Measurements from ENCODE around the gene ATP10A.

The ATP10A gene

DNA sequence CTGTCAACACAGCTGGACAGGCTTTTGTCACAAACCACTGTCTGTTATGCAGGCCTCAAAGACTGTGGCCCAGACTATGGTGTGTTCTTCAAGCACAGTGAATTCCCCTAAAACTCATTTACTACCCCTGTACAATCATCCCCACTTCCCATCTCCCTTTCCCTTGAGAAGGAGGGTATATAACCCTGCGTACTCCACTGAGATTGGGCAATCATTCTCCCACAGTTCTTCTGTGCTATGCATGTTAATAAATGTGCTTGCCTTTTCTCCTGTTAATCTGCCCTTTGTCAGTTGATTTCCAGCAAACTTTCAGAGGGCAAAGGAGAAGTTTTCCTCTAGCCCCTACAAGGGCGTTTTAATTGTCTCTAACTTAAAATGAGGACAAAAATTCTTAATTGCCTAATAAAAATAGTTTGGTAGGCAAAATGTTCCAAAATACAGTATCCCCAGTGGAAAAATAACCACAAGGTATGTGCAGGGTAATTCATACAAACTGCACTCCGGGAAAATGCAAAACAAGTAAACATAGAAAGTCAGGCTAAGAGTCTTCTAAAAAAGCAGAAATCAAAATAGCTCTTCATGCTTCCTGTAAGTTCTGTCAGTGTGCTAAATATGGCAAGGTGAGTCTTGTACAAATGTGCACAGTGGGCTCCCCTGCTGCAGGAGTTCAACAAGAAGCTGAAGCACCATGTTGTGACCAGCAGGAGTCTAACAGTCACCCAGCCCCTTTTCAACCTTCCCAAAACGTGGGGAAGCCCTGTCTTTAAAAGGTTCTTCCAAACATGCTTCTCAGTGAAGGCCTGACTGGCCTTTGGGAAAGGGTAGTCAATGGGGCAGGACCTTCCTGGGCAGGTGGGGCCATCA lies 10.2 kb downstream of the ATP10A start:
- DNase-seq = no peak

DNA sequence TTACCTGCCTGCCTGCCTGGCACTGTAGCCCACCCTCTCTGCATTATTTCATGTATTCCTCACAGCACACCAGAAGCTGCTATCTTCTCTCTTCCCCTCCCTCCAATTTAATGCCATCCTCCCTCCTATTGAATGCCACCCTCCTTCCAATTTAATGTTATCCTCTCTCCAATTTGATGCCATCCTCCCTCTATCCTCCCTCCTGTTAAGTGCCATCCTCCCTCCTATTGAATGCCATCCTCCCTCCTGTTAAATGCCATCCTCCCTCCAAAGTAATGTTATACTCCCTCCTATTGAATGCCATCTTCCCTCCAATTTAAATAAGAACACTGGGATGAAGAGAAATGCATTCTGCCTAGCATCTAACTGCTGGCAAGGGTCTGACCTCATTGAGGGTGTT lies 11.1 kb downstream of the ATP10A start:
- DNase-seq = no peak

DNA sequence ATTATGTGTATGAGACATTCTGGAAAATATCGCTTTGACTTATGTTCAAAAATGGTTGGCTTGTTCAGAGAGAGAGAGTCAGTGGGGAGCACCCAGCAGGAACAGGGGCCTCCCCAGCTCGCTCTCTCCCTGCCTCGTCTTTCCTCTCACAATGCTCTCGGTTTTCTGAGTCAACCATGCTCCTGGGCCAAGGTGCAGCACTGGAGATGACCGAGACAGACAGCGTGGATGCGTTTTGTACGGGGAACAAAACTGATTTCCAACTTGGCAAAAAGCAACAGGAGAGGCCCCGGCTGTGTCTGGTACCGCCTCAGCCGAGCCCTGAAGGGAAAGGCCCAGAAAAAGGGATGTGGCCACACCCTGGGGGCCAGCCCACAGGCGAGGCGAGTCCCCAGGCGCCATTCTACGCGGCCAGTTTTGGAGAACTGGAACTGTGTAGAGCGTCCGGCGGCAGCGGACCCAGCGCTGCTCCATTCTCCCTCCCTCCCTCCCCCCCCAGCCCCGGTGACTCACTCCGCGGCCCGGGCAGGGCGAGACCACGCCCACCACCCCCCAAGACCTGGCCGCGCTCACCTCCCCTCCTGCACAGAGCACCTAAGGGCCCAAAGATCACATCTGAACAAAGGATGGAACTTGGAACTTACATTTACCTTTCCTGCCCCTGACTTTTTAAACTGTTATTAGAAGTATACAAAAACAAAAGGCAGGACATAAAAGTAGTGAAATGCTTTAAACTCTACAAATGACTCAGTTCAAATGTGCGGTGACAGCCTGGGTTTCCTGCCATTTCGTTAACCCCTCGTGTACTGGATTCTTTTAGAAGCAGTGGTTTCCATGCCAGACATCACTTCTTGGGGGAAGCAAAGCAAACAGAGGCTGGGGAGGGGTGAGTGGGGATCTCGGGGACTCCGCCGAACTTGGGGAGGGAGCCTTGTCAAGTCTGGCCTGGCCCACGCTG lies 12.7 kb downstream of the ATP10A start:
- no peak for DNase-seq

GRCh38 chr15:25849157-25849921 lies 13.8 kb downstream of the ATP10A start:
- peak; percentile 19 for DNase-seq

GRCh38 chr15:25848784-25849156 lies 14.4 kb downstream of the ATP10A start:
- no peak for DNase-seq

DNA sequence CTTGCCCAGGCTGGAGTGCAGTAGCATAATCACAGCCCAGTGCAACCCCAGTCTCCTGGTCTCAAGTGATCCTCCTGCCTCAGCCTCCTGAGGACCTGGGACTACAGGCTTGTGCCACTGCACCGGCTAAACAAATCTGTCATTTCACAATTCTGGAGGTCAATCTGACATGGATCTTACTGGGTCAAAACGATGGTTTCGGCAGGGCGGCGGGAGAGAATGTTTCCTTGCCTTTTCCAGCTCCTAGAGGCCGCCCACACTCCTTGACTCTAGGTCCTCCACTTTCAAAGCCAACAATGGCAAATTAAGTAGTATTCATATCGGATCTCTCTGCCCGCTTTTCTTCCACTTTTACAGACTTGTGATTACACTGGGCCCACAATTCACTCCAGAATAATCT lies 14.8 kb downstream of the ATP10A start:
- DNase-seq = no peak

DNA sequence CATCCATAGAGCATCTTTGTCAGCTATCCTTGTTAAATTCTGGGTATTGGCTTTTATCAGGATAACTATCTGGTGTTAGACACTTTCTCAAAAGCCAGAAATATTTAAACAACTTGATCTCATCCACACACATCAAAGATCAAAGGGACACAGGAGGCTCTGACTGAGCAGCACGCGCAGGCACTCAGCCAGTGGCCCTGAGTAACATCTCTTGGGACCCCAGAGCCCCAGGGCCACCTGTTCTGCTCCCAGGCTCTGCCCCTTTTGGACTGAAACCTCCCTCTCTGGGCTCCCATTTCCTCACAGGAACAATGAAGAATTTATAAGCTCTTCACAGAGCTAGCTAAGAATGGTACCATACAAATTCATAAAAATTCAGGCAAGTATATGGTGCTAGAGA lies 16.1 kb downstream of the ATP10A start:
- no peak for DNase-seq

GRCh38 chr15:25846377-25846776 lies 16.8 kb downstream of the ATP10A start:
- no peak for DNase-seq

- no peak for DNase-seq
Measured at GRCh38 chr15:25844981-25845680, 18.0 kb downstream of the ATP10A start.

GRCh38 chr15:25844542-25844941 lies 18.6 kb downstream of the ATP10A start:
- DNase-seq = no peak

GRCh38 chr15:25844076-25844475 lies 19.1 kb downstream of the ATP10A start:
- no peak for DNase-seq

DNA sequence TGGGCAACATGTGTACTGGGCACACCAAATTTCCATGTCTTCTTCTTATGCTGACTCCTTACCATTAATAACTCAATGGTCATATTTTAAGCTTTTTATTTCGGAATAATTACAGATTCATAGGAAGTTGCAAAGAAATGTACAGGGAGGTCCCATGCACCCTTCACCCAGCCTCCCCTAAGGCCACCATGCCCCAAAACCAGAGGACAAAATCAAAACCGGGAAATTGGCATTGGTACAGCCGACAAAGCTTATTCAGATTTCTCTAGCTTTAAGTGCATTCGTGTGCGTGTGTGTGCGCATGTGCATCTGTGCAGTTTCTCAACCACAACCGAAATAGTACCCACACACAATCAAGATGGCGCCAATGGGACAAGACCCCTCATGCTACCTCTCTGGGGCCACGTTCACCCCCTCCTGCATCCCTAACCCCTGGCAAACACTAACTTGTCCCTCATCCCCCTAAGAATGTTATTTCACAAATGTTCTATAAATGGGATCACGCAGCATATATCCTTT lies 23.4 kb downstream of the ATP10A start:
- DNase-seq = no peak

DNA sequence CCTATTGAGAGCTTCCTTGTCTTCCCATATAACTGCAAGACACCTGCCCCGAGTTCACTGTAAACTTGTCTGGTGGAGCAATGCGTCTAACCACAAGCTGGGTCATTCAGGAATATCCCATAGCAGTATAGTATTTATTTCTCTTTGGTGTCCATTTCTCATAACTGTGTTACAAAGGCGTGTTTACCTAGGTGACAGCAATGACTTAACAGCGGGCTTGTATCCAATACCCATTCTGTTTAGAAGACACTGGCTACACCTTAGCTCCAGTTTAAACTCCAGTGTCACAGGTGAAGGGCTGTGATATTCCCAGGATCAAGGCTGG lies 24.3 kb downstream of the ATP10A start:
- no peak for DNase-seq

DNA sequence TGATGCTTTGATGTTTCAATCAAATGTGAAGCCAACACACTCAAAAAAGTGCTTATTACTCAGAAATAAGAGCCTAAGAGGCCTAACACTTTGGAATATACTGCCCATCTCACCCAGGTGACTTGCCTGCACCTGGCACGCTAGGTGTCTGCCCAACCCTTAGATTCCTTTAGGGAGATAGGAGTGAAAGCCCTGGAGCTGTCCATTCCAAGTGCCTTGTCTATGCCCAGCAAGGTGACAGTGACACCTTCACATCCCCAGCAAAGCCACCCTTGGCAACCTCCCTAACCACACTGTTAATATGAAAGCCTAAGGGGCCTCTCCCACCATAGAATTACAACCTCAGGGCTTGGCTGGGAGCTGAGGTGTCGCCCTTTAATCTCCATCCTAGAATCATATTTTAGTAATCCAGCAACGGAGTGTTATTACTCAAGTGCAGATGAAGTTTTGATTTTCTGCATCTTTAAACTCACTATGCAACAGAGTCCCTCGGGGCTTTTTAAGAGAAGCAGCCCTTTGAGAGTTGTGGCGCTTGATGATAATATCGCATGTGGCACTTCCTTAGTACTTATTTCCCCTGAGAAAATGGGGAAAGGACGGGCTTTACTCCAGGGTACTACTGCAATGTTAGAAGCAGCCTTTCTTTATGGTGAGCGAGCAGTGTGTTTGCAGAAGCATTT lies 24.8 kb downstream of the ATP10A start:
- DNase-seq = no peak

DNA sequence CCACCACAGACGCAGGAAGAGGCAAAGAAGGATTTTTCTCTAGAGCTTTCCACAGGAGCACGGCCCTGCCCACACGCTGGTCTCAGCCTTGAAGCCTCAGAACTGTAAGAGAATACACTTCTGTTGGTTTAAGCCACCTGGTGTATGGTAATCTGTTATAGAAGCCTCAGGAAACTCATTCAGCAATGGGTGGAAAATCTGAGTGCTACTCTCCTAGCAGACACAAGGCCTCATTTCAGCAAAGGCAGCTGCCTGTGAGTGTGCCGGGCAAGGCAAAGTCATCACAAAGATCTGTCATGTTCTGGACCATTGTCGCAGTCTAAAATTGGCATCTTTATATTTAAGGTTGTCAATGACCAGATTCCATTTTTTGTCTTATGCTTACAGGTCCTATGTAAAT lies 31.0 kb downstream of the ATP10A start:
- no peak for DNase-seq

- no peak for DNase-seq
Measured at GRCh38 chr15:25830844-25831451, 32.2 kb downstream of the ATP10A start.

DNA sequence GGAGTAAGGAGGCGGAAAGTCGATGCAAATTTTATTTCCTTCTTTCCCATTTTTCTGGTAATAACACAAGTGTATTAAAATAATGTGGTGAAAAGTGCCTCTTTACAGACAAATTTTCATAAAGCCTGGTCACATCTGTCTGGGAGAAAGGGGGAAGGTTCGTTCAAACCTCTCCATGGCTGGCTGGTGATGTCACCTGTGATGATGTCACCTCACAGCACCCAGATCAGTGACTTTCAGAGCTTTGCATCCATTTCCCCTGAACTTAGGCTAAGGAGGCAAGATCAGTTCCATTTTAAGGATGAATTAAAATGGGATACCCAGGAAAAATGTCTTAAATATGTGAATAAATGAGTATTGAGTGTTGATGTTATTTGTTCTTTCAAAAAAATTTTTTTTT lies 34.1 kb downstream of the ATP10A start:
- no peak for DNase-seq

DNA sequence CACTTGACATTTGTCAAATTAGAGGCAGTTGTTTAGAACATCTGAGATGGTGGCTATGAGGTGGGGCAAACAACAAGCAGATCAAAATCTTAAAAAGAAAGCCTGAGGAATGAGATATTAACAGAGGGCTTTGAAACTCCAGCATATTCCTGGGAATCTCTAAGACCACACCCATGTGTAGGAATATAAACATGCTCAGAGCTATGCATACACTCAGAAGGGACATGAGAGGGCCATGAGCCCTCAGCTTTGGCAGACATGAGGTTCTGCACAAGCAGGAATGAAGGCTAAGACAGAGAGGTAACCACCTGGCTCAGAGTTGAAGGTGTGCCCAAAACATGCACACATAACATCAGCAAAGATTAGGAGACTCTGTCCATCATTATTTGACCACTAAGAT lies 37.9 kb downstream of the ATP10A start:
- DNase-seq = no peak

- DNase-seq = no peak
Measured at GRCh38 chr15:25824618-25825017, 38.5 kb downstream of the ATP10A start.

DNA sequence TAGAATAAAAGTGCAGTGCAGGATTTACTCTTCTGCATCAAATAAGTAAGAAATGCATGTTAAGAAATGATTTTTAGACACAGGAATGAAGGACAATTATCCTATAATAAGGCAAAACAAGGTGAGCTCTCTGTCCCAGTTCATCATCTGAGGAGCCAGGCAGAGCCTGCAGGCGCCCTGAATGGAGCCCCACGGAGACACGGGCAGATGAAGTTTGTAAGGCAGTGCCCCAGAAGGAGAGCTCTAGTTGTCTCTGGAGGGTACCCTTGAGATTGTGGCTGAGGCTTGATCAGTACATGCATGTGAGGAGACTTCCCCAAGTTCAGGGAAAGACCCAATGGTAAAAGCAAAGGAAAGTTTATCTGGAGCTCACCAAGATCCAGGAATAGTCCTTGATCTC lies 50.3 kb downstream of the ATP10A start:
- DNase-seq = no peak

DNA sequence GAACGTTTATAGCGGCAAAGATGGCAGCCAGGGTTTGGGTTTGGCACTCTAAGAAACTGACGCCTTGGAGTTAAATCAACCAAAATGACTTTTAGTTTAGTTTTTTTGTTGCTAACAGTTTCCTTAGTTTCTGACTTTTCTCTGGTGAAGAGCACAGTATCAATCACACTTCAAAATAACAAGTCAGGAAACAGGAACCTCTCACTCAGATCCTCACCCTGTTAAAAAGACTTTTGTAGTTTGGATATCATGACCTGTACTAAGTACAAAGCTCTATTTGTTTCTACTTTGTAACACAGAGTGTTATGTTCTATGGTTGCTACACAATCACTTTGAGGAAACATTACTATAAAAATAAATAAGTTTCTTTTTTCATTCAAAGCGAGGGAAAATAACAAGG lies 51.1 kb downstream of the ATP10A start:
- DNase-seq = no peak

All from COR-L47 (cell line).